ENCODE results near the gene HOXB7.
A peak's percentile ranks its signal among the peaks of the same experiment; 100 is the strongest.

The HOXB7 gene

GRCh38 chr17:48610282-48611211 lies at the start of gene HOXB7:
HOXB7 (minus strand) TSS chr17:48611017; CDS start chr17:48610918, 99 bp downstream.
- peak; percentile 77 for DNase-seq

- DNase-seq, result no peak
Observed at GRCh38 chr17:48655913-48656312, 45.1 kb upstream of the HOXB7 start.

- no peak for DNase-seq
Observed at GRCh38 chr17:48649741-48650140, 38.9 kb upstream of the HOXB7 start.

GRCh38 chr17:48647963-48648245 lies 37.1 kb upstream of the HOXB7 start:
- DNase-seq, result no peak

GRCh38 chr17:48647103-48647962 lies 36.5 kb upstream of the HOXB7 start:
- DNase-seq, result peak; percentile 26

GRCh38 chr17:48646183-48647102 lies 35.6 kb upstream of the HOXB7 start:
- DNase-seq, result peak; percentile 38

GRCh38 chr17:48645639-48646182 lies 34.9 kb upstream of the HOXB7 start:
- peak; percentile 12 for DNase-seq

- DNase-seq, result peak; percentile 13
Observed at GRCh38 chr17:48644910-48645557, 34.2 kb upstream of the HOXB7 start.

GRCh38 chr17:48644159-48644558 lies 33.3 kb upstream of the HOXB7 start:
- no peak for DNase-seq

- no peak for DNase-seq
Observed at GRCh38 chr17:48643697-48644012, 32.8 kb upstream of the HOXB7 start.

- DNase-seq, result peak; percentile 5
Observed at GRCh38 chr17:48642843-48643696, 32.3 kb upstream of the HOXB7 start.

GRCh38 chr17:48642059-48642842 lies 31.4 kb upstream of the HOXB7 start:
- peak; percentile 15 for DNase-seq

GRCh38 chr17:48641541-48642058 lies 30.8 kb upstream of the HOXB7 start:
- DNase-seq, result peak; percentile 10

GRCh38 chr17:48640858-48641180 lies 30.0 kb upstream of the HOXB7 start:
- DNase-seq, result no peak

GRCh38 chr17:48639982-48640857 lies 29.4 kb upstream of the HOXB7 start:
- peak; percentile 11 for DNase-seq

GRCh38 chr17:48639136-48639535 lies 28.3 kb upstream of the HOXB7 start:
- peak; percentile 7 for DNase-seq

GRCh38 chr17:48637323-48638260 lies 26.8 kb upstream of the HOXB7 start:
- DNase-seq, result peak; percentile 6
